ENCODE data around the gene PIK3C2G.
"Not testable (repeated sequence)": the region's sequence is repeated elsewhere in the genome, so short reads cannot be mapped to it uniquely, and the experiment has no call there.

PIK3C2G gene

DNA sequence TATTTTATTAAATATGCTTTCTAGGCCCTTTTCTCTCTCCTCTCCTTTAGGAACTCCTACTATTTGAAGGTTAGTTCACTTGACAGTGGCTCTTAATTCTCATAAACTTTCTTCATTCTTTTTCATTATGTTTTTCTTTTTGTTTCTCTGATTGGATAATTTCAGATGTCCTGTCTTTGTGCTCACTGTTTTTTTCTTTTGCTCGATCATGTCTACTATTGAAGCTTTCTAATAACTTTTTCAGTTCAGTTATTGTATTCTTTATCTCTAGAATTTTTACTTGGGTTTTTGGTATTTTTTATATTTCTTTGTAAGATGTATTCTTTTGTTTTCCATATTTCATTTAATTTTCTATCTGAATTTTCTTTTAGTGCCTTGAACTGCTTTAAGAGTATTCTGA, 261.5 kb downstream of the PIK3C2G start:
- no peak for DNase-seq (ENCODE audit: extremely low spot score, insufficient read length, low read depth)
- FAIRE-seq, result no peak

GRCh38 chr12:18542497-18542896, 281.2 kb downstream of the PIK3C2G start:
- not testable (repeated sequence) for DNase-seq (ENCODE audit: extremely low spot score, insufficient read length, low read depth); FAIRE-seq

- DNase-seq (ENCODE audit: extremely low spot score, insufficient read length, low read depth), result no peak
- FAIRE-seq, result no peak
Measured at GRCh38 chr12:18546399-18546798, 285.1 kb downstream of the PIK3C2G start.

GRCh38 chr12:18549598-18549997, 288.3 kb downstream of the PIK3C2G start:
- DNase-seq (ENCODE audit: extremely low spot score, insufficient read length, low read depth) (no peak), FAIRE-seq (no peak)

DNA sequence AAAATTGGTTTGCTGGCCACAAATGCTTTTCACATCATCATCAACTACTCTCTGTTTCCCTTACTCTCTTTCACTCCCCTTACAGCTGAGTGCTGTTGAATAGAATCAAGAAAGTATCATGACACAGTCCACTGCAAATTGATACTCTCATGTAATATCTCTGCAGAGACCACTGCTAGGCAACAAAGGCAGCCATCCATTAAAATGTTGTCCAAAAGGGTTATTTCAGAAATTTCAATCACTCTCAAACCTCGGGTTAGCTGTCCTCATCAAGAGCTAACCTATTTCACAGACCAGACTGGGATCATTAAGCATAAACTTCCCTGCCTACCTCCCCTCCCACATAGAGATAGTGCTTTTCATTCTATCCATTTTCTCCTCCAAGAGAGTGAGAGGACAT, 289.8 kb downstream of the PIK3C2G start:
- no peak for DNase-seq (ENCODE audit: extremely low spot score, insufficient read length, low read depth)

GRCh38 chr12:18551701-18552100, 290.4 kb downstream of the PIK3C2G start:
- no peak for FAIRE-seq
- no peak for DNase-seq (ENCODE audit: extremely low spot score, insufficient read length, low read depth)

More for the DNA sequence above, 289.8 kb downstream of the PIK3C2G start:
- FAIRE-seq, result no peak

GRCh38 chr12:18552829-18553228, 291.5 kb downstream of the PIK3C2G start:
- no peak for DNase-seq (ENCODE audit: extremely low spot score, insufficient read length, low read depth)

GRCh38 chr12:18556161-18556560, 294.8 kb downstream of the PIK3C2G start:
- FAIRE-seq (no peak), DNase-seq (ENCODE audit: extremely low spot score, insufficient read length, low read depth) (no peak)

More at GRCh38 chr12:18552829-18553228, 291.5 kb downstream of the PIK3C2G start:
- FAIRE-seq, result no peak

DNA sequence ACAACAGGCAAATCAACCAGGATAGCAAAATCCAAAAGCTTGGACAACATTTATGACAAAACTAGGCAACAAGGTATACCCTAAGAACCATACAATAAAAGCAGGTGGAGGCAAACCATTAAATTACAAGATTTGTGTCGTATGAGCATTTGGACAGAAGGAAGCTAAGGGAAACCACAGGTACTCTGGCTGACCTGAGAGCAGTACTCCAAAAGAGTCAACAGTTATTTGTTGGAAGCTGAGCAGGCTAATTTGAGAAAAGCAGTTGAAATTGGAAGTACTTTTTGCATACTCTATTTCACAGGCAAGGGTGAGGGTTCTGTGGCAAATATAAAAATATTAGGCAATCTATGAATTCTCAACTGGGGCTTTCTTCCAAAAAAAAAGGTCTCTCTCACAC, 297.9 kb downstream of the PIK3C2G start:
- FAIRE-seq (no peak), DNase-seq (ENCODE audit: extremely low spot score, insufficient read length, low read depth) (no peak)

- FAIRE-seq, result no peak
Measured at GRCh38 chr12:18562531-18562930, 301.2 kb downstream of the PIK3C2G start.

GRCh38 chr12:18564306-18564705, 303.0 kb downstream of the PIK3C2G start:
- no peak for FAIRE-seq

More at GRCh38 chr12:18562531-18562930, 301.2 kb downstream of the PIK3C2G start:
- no peak for DNase-seq (ENCODE audit: extremely low spot score, insufficient read length, low read depth)

GRCh38 chr12:18567787-18568186, 306.5 kb downstream of the PIK3C2G start:
- DNase-seq (ENCODE audit: extremely low spot score, insufficient read length, low read depth) (no peak), FAIRE-seq (no peak)

More at GRCh38 chr12:18564306-18564705, 303.0 kb downstream of the PIK3C2G start:
- DNase-seq (ENCODE audit: extremely low spot score, insufficient read length, low read depth), result no peak

DNA sequence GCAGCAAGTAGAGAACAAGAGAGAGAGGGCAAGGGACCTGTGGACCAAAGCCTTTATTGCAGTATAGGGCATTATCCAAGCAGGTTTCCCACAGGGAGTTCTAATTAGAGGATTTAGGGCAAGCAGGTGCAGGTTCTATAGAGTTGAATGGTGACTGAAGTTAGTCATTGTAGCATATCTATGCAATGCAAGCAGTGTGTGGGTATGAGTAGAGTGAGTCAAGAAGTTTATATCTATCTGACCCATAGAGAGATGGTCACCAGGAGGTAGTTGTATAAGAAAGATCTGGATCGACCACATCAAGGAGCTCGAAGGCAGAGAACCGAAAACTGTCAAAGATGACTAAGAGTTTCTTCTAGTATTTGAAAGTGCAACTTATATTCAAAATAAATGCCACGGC, 309.2 kb downstream of the PIK3C2G start:
- FAIRE-seq, result no peak
- no peak for DNase-seq (ENCODE audit: extremely low spot score, insufficient read length, low read depth)

GRCh38 chr12:18576104-18576626, 314.8 kb downstream of the PIK3C2G start:
- no peak for DNase-seq (ENCODE audit: extremely low spot score, insufficient read length, low read depth)
- no peak for FAIRE-seq

- no peak for FAIRE-seq
- no peak for DNase-seq (ENCODE audit: extremely low spot score, insufficient read length, low read depth)
Measured at GRCh38 chr12:18576648-18577047, 315.3 kb downstream of the PIK3C2G start.

GRCh38 chr12:18578191-18578590, 316.9 kb downstream of the PIK3C2G start:
- DNase-seq (ENCODE audit: extremely low spot score, insufficient read length, low read depth), result no peak

DNA sequence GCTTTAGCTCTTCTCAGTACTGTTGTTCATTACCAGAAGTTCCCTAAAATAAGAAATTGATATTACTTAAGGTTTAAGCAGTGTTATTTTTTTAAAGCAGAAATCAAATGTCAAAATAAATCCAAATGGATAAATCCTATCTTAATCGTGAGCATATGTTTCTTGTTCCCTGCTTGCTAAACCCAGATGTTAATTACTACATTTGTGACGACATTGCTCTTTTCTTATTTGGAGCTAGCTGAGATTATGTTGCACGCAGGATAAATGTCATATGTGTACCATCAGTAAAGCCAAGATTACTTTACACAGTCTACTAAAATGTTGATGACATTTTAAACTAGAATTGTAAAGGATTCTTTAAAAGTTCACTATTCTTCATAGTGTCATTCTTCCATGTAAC, 319.0 kb downstream of the PIK3C2G start:
- no peak for DNase-seq (ENCODE audit: extremely low spot score, insufficient read length, low read depth)
- FAIRE-seq, result no peak

More at GRCh38 chr12:18578191-18578590, 316.9 kb downstream of the PIK3C2G start:
- FAIRE-seq, result no peak

DNA sequence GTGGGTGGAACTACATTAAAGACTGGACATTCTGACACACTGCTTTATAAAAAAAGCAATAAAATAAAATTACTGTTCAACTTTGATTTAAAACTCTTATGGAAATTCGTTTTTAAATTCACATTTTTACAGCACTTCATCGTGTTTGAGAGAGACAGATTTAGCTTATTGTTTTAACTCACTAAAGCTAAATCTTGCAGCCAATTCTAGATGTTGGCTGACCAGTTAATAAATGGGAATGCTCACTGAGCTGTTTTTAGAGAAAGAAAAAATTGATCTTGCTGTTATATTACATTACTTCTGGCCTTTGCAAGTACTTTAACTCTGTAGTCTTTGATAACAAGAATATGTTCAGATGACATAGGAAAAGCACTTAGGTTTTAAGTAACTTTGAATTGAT, 319.4 kb downstream of the PIK3C2G start:
- DNase-seq (ENCODE audit: extremely low spot score, insufficient read length, low read depth) (no peak), FAIRE-seq (no peak)

DNA sequence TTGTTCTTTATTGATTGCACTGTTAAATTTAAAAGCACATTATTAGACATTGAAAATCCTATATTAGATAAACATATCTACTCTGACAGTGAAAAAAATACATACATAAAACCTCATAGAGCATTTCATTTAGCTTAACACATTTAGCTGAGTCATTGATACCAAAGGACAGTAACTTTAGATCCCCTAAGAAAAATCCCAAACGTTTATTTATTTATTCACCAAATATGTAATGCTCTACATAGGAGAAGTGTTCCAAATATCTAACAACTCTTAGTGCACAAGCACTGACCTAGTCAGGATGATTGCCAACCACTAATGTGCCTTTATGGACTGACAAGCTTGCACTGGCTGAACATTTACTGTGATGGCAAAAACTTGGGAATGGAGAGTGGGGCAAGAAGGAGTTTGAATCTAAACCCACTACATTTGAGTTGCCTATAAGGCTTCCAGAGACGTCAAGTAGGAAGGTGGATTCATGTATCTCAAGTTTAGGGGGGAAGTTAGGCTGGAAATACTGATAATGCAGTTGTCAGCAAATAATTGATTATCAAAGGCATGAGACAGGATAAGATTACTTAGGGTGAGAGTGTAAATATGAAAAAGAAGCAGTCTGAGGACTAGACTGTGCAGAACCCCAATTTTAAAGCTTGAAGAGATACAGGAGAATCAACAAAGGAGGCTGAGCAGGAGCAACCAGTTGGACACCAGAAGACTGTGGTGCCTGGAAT, 320.1 kb downstream of the PIK3C2G start:
- FAIRE-seq (no peak), DNase-seq (ENCODE audit: extremely low spot score, insufficient read length, low read depth) (no peak)

GRCh38 chr12:18583655-18584054, 322.3 kb downstream of the PIK3C2G start:
- DNase-seq (ENCODE audit: extremely low spot score, insufficient read length, low read depth) (no peak), FAIRE-seq (no peak)

GRCh38 chr12:18586581-18586980, 325.3 kb downstream of the PIK3C2G start:
- DNase-seq (ENCODE audit: extremely low spot score, insufficient read length, low read depth) (no peak), FAIRE-seq (no peak)

- DNase-seq (ENCODE audit: extremely low spot score, insufficient read length, low read depth) (no peak), FAIRE-seq (no peak)
Measured at GRCh38 chr12:18589316-18589715, 328.0 kb downstream of the PIK3C2G start.

All from GM18507 (cell line).